Tibial nerve (tissue), 4 donors: ENCODE data around the gene FAM229B. TPM values are rescaled to one million over a fixed set of nuclear protein-coding genes. Genes with fewer than 3 reads are reported as not detected.
"Not testable (repeated sequence)": the region's sequence is repeated elsewhere in the genome, so short reads cannot be mapped to it uniquely, and the experiment has no call there.

Experiments used
- DNase-seq, 2 donors: peaks; one replicate each; pipeline ENCODE4 v3.0.0-alpha.2; 2019; ENCODE audit warnings: low spot score in 2 of 2
- H3K27ac ChIP-seq, 4 donors: fragments of 200-600 bp; sonication (generic) in 3 of 4; one replicate each; pipeline ENCODE4 v1.5.1; 2017 to 2019; ENCODE audit warnings: mild to moderate bottlenecking in 1 of 4
- H3K27me3 ChIP-seq, 2 donors: fragments of 200-600 bp; sonication (generic) in 1 of 2; one replicate each; pipeline versions ENCODE4 v1.5.1 to v1.6.0; 2017 to 2019
- H3K36me3 ChIP-seq, 3 donors: fragments of 200-600 bp; sonication (generic); one replicate each; pipeline ENCODE4 v1.5.1; 2018 to 2019
- H3K4me1 ChIP-seq, 4 donors: fragments of 200-600 bp; sonication (generic) in 3 of 4; one replicate each; pipeline ENCODE4 v1.5.1; 2017 to 2019
- H3K4me3 ChIP-seq, 4 donors: fragments of 200-600 bp; sonication (generic) in 3 of 4; one replicate each; pipeline ENCODE4 v1.5.1; 2017 to 2019; ENCODE audit warnings: mild to moderate bottlenecking in 1 of 4, moderate library complexity in 1 of 4
- H3K9me3 ChIP-seq, 4 donors: fragments of 200-600 bp; sonication (generic) in 3 of 4; one replicate each; pipeline ENCODE4 v1.5.1; 2017 to 2019
- CTCF ChIP-seq, 5 experiments: fragments of 200-600 bp in 3 of 5; fragments of 450-650 bp in 2 of 5; sonication (generic) in 3 of 5; IDR thresholded peaks; one replicate each; pipeline ENCODE4 v1.5.1; 2016 to 2019; ENCODE audit warnings: antibody characterized with exemption in 5 of 5, mild to moderate bottlenecking in 3 of 5, moderate library complexity in 2 of 5
- EP300 ChIP-seq, 2 donors: sonication (generic); formaldehyde crosslinking; IDR thresholded peaks; one replicate each; pipeline ENCODE4 v1.6.1; 2017; ENCODE audit warnings: antibody characterized with exemption in 2 of 2, mild to moderate bottlenecking in 1 of 2
- POLR2A ChIP-seq, 2 donors: fragments of 450-650 bp; IDR thresholded peaks; one replicate each; pipeline ENCODE4 v1.6.1; 2017; ENCODE audit warnings: antibody characterized with exemption in 2 of 2, mild to moderate bottlenecking in 2 of 2, moderate library complexity in 2 of 2
- WGBS, 2 donors: methylation state at CpG; one replicate each; pipeline ENCODE4 v1.1.5; 2018; 5-methylcytosine and 5-hydroxymethylcytosine counted together
- total RNA-seq, 4 donors: library from RNA; depleted of rRNA; stranded (reverse); fragments of >200 nt; gene quantifications; one replicate each; pipeline ENCODE4 v1.1.0, GENCODE V29; 2016

FAM229B gene
- total RNA-seq, 4 donors from 2014 or later, result 18.0 to 32.1 (median 23.9) TPM

- WGBS, 2 donors, result 80 to 83% methylated on average over 6 of the region's 6 CpGs
- peaks cover 0 to 7% (median 0%) of the 10 kb centered on the region in 4 donors for H3K9me3 ChIP-seq
- H3K27me3 ChIP-seq, result no peaks in the 10 kb centered on the region
- no peaks in the 10 kb centered on the region for H3K4me1 ChIP-seq
- H3K4me3 ChIP-seq, result no peak overlapping the region
- no peak for DNase-seq
- H3K36me3 ChIP-seq, result no peaks in the 10 kb centered on the region
- TF ChIP-seq CTCF (IDR thresholded peaks at IDR 0.05) (no peak), POLR2A (IDR thresholded peaks at IDR 0.05) (no peak), EP300 (IDR thresholded peaks at IDR 0.05) (no peak)
- no peak overlapping the region for H3K27ac ChIP-seq
These were observed 38.2 kb upstream of the FAM229B start for GRCh38 chr6:112049026-112049799.

GRCh38 chr6:112049996-112050395, 37.4 kb upstream of the FAM229B start:
- peaks cover 0 to 7% (median 0%) of the 10 kb centered on the region in 4 donors for H3K9me3 ChIP-seq
- no peaks in the 10 kb centered on the region for H3K27me3 ChIP-seq
- 88 to 91% methylated on average over 7 of the region's 7 CpGs for WGBS, 2 donors
- H3K4me1 ChIP-seq, result no peaks in the 10 kb centered on the region
- no peak overlapping the region for H3K4me3 ChIP-seq
- no peak for DNase-seq
- no peaks in the 10 kb centered on the region for H3K36me3 ChIP-seq
- no peak overlapping the region for H3K27ac ChIP-seq
- no peak for TF ChIP-seq POLR2A (IDR thresholded peaks at IDR 0.05)
- TF ChIP-seq CTCF (IDR thresholded peaks at IDR 0.05), result no peak
- TF ChIP-seq EP300 (IDR thresholded peaks at IDR 0.05), result no peak

- 91 to 95% methylated on average over 5 of the region's 5 CpGs for WGBS, 2 donors
- TF ChIP-seq POLR2A (IDR thresholded peaks at IDR 0.05) (no peak), EP300 (IDR thresholded peaks at IDR 0.05) (no peak), CTCF (IDR thresholded peaks at IDR 0.05) (no peak)
- no peaks in the 10 kb centered on the region for H3K27me3 ChIP-seq
- no peak for DNase-seq
- H3K4me1 ChIP-seq, result no peaks in the 10 kb centered on the region
- H3K27ac ChIP-seq, result no peak overlapping the region
- no peak overlapping the region for H3K4me3 ChIP-seq
- peaks cover 0 to 7% (median 0%) of the 10 kb centered on the region in 4 donors for H3K9me3 ChIP-seq
- no peaks in the 10 kb centered on the region for H3K36me3 ChIP-seq
These were observed 37.0 kb upstream of the FAM229B start for GRCh38 chr6:112050429-112050828.

GRCh38 chr6:112051251-112051740, 36.1 kb upstream of the FAM229B start:
- whole genome bisulfite sequencing, 2 donors, result 89 to 94% methylated on average over 4 of the region's 4 CpGs
- H3K9me3 ChIP-seq, H3K27ac ChIP-seq, H3K4me3 ChIP-seq, H3K36me3 ChIP-seq, H3K4me1 ChIP-seq, DNase-seq, H3K27me3 ChIP-seq: not testable (repeated sequence)

GRCh38 chr6:112054001-112054400, 33.4 kb upstream of the FAM229B start, which contains the start of gene CCN6:
Gene CCN6 (plus strand): TSS chr6:112054104. CDS start chr6:112054358, 254 bp downstream.
- Histone ChIP-seq H3K36me3 (no peaks in the 10 kb centered on the region), H3K27me3 (no peaks in the 10 kb centered on the region), H3K27ac (no peak within 1 kb of the TSS), H3K9me3 (peaks cover 0 to 7% (median 0%) of the 10 kb centered on the region in 4 donors), H3K4me1 (no peaks in the 10 kb centered on the region), H3K4me3 (no peak within 1 kb of the TSS)
- TF ChIP-seq CTCF (IDR thresholded peaks at IDR 0.05) (no peak), EP300 (IDR thresholded peaks at IDR 0.05) (no peak), POLR2A (IDR thresholded peaks at IDR 0.05) (no peak)
- DNase-seq, result no peak
- WGBS, 2 donors, result 71 to 81% methylated on average over 12 of the region's 12 CpGs
